GM12801 (cell line): ENCODE measurements around the gene PCP2.

ENCODE experiments used
- CTCF ChIP-seq: IDR thresholded peaks from one replicate; pipeline ENCODE4 v1.5.1; 2011; ENCODE audit warnings: control low read depth; ENCODE audit not compliant: insufficient read length; ENCODE audit errors: extremely low read depth

Gene PCP2

GRCh38 chr19:7632340-7633203, 947 bp downstream of the PCP2 start:
- no peak for TF ChIP-seq CTCF

GRCh38 chr19:7631577-7631976, 1.9 kb downstream of the PCP2 start:
- no peak for TF ChIP-seq CTCF

- no peak for TF ChIP-seq CTCF
These were observed 4.0 kb downstream of the PCP2 start, which contains the start of the genes PET100 and XAB2 for GRCh38 chr19:7629347-7630054. Gene PET100, plus strand, starts transcription at chr19:7629793. Its CDS starts 41 bp downstream, at chr19:7629834. Gene XAB2, minus strand, starts transcription at chr19:7629545. Its CDS starts 18 bp downstream, at chr19:7629527.

- TF ChIP-seq CTCF = no peak
These were observed 4.8 kb downstream of the PCP2 start for GRCh38 chr19:7628589-7629311.

GRCh38 chr19:7627166-7627565, 6.4 kb downstream of the PCP2 start:
- TF ChIP-seq CTCF = no peak

GRCh38 chr19:7625763-7626372, 7.7 kb downstream of the PCP2 start:
- TF ChIP-seq CTCF = no peak
